Measurements from ENCODE around the gene CCDC174.

The CCDC174 gene

GRCh38 chr3:14706096-14706495 lies 54.5 kb downstream of the CCDC174 start:
- no peak for DNase-seq

- DNase-seq, result no peak
Observed at GRCh38 chr3:14716591-14716990, 65.0 kb downstream of the CCDC174 start.

GRCh38 chr3:14717307-14717706 lies 65.7 kb downstream of the CCDC174 start:
- no peak for DNase-seq

- no peak for DNase-seq
Observed at GRCh38 chr3:14718539-14718938, 67.0 kb downstream of the CCDC174 start.

- DNase-seq, result no peak
Observed at GRCh38 chr3:14719006-14719405, 67.4 kb downstream of the CCDC174 start.

GRCh38 chr3:14721126-14721864 lies 69.7 kb downstream of the CCDC174 start:
- no peak for DNase-seq
